SK-N-SH treated with all-trans-retinoic acid at 6 μM for 48 hours (cell line): ENCODE results near the gene DDX46.

Source experiments
- ARNTL ChIP-seq: fragments of 450-650 bp; formaldehyde crosslinking; IDR thresholded peaks from 2 replicates; pipeline ENCODE4 v1.5.0; 2020; ENCODE audit warnings: low read depth, mild to moderate bottlenecking, moderate library complexity, borderline replicate concordance
- CREB5 ChIP-seq: fragments of 250-450 bp; sonication (Bioruptor Pico); IDR thresholded peaks from 2 replicates; pipeline ENCODE4 v1.5.1; 2020; ENCODE audit warnings: low read depth, mild to moderate bottlenecking, moderate library complexity
- GLIS3 ChIP-seq: fragments of 250-450 bp; sonication (Bioruptor Pico); IDR thresholded peaks from 2 replicates; pipeline ENCODE4 v1.5.0; 2020; ENCODE audit warnings: mild to moderate bottlenecking, moderate library complexity
- PATZ1 ChIP-seq: fragments of 250-450 bp; sonication (Bioruptor Pico); IDR thresholded peaks from 2 replicates; pipeline ENCODE4 v1.8.0; 2020; ENCODE audit warnings: mild to moderate bottlenecking, moderate library complexity, borderline replicate concordance

- TF ChIP-seq ARNTL (CRISPR knock-in tag) (no peak), CREB5 (CRISPR knock-in tag) (no peak), PATZ1 (CRISPR knock-in tag) (no peak), GLIS3 (CRISPR knock-in tag) (no peak)
Observed at GRCh38 chr5:134787692-134788091, 29.1 kb downstream of the DDX46 start.
